HUES6 (cell line): ENCODE results near the gene SWT1.

Experiments used
- H3K27ac ChIP-seq: 2 replicates; pipeline ENCODE4 v1.7.0; 2013; ENCODE audit warnings: low read depth, mild to moderate bottlenecking, low read length, inconsistent platforms
- H3K27me3 ChIP-seq: 2 replicates; pipeline ENCODE4 v1.6.1; 2013; ENCODE audit warnings: low read length; ENCODE audit not compliant: control insufficient read depth, insufficient read depth
- H3K36me3 ChIP-seq: 2 replicates; pipeline ENCODE4 v1.6.1; 2013; ENCODE audit warnings: low read length; ENCODE audit not compliant: control insufficient read depth, insufficient read depth
- H3K4me1 ChIP-seq: 2 replicates; pipeline ENCODE4 v1.6.1; 2013; ENCODE audit warnings: low read length; ENCODE audit not compliant: control insufficient read depth, insufficient read depth
- H3K4me3 ChIP-seq: 2 replicates; pipeline ENCODE4 v1.5.1; 2013; ENCODE audit warnings: low read depth, low read length
- H3K9ac ChIP-seq: one replicate; pipeline ENCODE4 v1.6.1; 2013; ENCODE audit warnings: mild to moderate bottlenecking, low read length
- H3K9me3 ChIP-seq: 2 replicates; pipeline ENCODE4 v1.6.1; 2013; ENCODE audit warnings: low read depth, low read length; ENCODE audit not compliant: control insufficient read depth, insufficient read depth

The SWT1 gene, protein sequence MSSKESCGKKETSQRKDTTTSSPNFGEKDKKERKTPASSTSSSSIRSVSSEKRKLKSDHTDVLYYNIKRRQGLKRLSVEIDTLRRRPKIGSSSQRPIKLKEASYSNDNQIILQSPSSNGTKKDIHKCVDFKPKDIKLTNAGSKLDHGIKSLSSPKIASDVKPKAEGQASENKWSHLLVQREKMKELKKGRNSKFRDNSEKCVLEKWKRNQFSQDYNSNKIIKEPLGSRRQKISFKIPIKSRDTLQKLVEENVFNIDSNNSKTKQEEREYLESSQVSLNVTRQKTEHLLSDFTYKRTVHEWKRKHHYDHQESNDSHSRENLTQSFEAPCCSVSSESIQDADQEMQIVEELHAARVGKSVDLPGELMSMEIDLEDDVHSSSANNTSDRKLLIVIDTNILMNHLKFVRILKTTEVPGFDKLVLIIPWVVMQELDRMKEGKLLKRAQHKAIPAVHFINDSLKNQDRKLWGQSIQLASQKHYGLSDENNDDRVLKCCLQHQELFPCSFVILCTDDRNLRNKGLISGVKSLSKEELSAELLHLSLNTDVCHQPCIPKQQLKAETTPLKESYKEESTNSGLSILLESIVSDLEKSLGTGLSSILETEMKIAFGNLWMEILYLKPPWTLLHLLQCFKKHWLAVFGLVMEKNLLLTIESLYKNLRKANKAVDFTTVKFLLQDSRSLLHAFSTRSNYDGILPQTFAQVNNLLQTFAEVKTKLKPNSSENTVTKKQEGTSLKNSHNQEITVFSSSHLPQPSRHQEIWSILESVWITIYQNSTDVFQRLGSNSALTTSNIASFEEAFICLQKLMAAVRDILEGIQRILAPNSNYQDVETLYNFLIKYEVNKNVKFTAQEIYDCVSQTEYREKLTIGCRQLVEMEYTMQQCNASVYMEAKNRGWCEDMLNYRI

DNA sequence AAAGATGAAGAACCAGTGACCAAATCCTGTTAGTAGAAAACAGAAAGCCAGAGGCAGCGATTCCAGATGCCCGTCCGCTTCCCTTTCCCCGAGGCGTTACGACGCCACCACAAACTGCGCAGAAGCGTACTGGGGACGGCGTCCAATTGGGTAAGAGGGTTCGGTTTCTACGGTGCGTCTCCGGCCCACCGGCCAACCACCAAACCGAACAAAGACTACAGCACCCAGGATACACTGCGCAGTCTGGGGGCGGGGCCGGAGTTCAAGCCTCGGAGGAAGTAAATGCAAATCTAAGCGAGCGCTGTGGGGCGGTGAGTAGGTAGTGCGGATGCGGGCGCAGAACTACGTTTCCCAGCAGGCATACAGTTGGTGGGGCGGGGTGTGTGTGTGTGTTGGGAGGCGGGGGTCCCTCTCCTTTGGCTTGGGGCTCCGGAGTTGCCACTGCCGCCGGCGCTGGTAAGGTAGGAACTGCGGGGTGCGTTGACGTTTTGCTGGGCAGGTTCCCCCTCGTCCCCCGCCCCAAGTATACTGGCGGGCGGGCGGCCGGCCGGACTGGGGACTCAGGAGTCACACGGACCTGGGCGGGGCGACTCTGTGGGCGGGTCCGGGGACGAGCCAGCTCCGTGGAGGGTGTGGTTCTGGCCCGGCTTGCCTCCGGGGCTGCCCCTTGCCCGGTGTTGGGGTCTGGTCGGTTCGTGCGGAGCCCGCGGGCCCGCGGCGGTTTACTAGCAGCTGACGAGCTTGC, at the start of gene SWT1, which contains the start of gene TRMT1L:
SWT1 (plus strand) TSS at position 314 of the 745 bp plus-strand sequence. CDS start 3,675 bp downstream, outside the sequence.
TRMT1L (minus strand) TSS at position 100 of the 745 bp plus-strand sequence. CDS start 241 bp downstream, outside the sequence.
- Histone ChIP-seq H3K36me3 (no peaks in the 10 kb centered on the region), H3K4me3 (peak within 1 kb of the TSS; percentile 78), H3K27me3 (no peaks in the 10 kb centered on the region), H3K9me3 (no peaks in the 10 kb centered on the region), H3K27ac (peak within 1 kb of the TSS; percentile 80), H3K4me1 (peaks cover 9% of the 10 kb centered on the region; the same call in 1 of the 2 replicates), H3K9ac (peak within 1 kb of the TSS; percentile 85)

GRCh38 chr1:185108321-185108720, 48.6 kb upstream of the SWT1 start:
- H3K9ac ChIP-seq = no peak overlapping the region
- no peak overlapping the region for H3K4me3 ChIP-seq
- H3K27ac ChIP-seq = no peak overlapping the region
- H3K36me3 ChIP-seq = peaks cover 11% of the 10 kb centered on the region
- peaks cover 5% of the 10 kb centered on the region; the same call in 1 of the 2 replicates for H3K9me3 ChIP-seq
- H3K27me3 ChIP-seq = no peaks in the 10 kb centered on the region
- no peaks in the 10 kb centered on the region for H3K4me1 ChIP-seq

GRCh38 chr1:185110145-185110544, 46.8 kb upstream of the SWT1 start:
- no peaks in the 10 kb centered on the region for H3K4me1 ChIP-seq
- no peak overlapping the region for H3K4me3 ChIP-seq
- H3K27ac ChIP-seq = no peak overlapping the region
- no peaks in the 10 kb centered on the region for H3K27me3 ChIP-seq
- H3K36me3 ChIP-seq = no peaks in the 10 kb centered on the region
- H3K9me3 ChIP-seq = peaks cover 5% of the 10 kb centered on the region; the same call in 1 of the 2 replicates
- H3K9ac ChIP-seq = no peak overlapping the region

- H3K4me3 ChIP-seq = no peak overlapping the region
- no peaks in the 10 kb centered on the region for H3K36me3 ChIP-seq
- no peaks in the 10 kb centered on the region for H3K27me3 ChIP-seq
- H3K9me3 ChIP-seq = peaks cover 5% of the 10 kb centered on the region; the same call in 1 of the 2 replicates
- no peak overlapping the region for H3K27ac ChIP-seq
- no peaks in the 10 kb centered on the region for H3K4me1 ChIP-seq
- H3K9ac ChIP-seq = no peak overlapping the region
Observed at GRCh38 chr1:185111873-185112272, 45.1 kb upstream of the SWT1 start.

DNA sequence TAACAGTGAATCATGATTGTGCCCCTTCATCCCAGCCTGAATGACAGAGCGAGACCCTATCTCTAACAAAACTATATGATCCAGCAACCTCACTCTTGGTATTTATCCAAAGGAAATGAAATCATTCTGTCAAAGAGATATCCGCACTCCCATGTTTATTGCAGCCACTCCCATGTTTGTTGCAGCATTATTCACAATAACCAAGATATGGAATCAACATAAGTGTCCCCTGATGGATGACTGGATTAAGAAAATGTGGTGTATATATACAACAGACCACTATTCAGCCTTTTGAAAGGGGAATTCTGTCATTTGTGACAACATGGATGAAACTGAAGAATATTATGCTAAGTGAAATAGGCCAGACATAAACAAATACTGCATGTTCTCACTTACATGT, 44.6 kb upstream of the SWT1 start:
- Histone ChIP-seq H3K4me3 (no peak overlapping the region), H3K9ac (no peak overlapping the region), H3K4me1 (no peaks in the 10 kb centered on the region), H3K36me3 (no peaks in the 10 kb centered on the region), H3K9me3 (peaks cover 5% of the 10 kb centered on the region; the same call in 1 of the 2 replicates), H3K27ac (no peak overlapping the region), H3K27me3 (no peaks in the 10 kb centered on the region)

GRCh38 chr1:185129708-185130107, 27.3 kb upstream of the SWT1 start:
- H3K27me3 ChIP-seq = no peaks in the 10 kb centered on the region
- no peak overlapping the region for H3K4me3 ChIP-seq
- no peak overlapping the region for H3K27ac ChIP-seq
- H3K36me3 ChIP-seq = peaks cover 44% of the 10 kb centered on the region
- no peaks in the 10 kb centered on the region for H3K4me1 ChIP-seq
- H3K9me3 ChIP-seq = peaks cover 4% of the 10 kb centered on the region; the same call in 1 of the 2 replicates
- no peak overlapping the region for H3K9ac ChIP-seq

GRCh38 chr1:185132534-185132933, 24.4 kb upstream of the SWT1 start:
- no peaks in the 10 kb centered on the region for H3K4me1 ChIP-seq
- peaks cover 4% of the 10 kb centered on the region; the same call in 1 of the 2 replicates for H3K9me3 ChIP-seq
- no peak overlapping the region for H3K9ac ChIP-seq
- no peaks in the 10 kb centered on the region for H3K27me3 ChIP-seq
- H3K27ac ChIP-seq = no peak overlapping the region
- H3K36me3 ChIP-seq = peaks cover 47% of the 10 kb centered on the region
- H3K4me3 ChIP-seq = no peak overlapping the region

DNA sequence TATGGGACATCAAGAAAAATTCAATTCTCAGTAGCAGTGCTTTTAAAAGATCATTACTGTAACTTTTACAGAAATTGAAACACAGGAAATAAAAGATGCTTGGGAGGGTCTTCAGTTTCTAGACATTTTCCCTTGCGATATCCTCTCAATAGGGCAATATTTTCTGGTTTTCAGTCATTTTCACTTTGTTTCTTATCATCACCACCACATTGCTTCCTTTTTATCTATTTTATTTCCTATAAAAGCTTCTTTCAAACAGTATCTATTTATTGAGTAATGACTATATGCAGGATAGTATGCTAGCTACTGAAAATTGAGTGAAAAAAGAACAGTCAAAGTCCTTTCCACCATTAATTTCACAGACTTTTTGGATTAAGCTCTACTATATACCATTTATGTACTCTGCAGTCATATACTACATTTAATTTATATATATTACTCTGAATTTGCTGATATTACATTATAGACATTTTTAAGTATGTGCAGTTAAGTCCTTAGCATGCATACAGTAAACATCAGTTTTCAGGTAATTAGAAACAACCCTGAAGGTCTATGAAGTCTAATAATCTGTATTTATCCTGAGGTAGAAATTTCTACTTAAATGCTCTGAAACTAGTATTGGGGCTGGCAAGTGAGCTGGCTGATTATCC, 18.9 kb upstream of the SWT1 start:
- Histone ChIP-seq H3K27ac (no peak overlapping the region), H3K4me3 (no peak overlapping the region), H3K9me3 (no peaks in the 10 kb centered on the region), H3K27me3 (no peaks in the 10 kb centered on the region), H3K9ac (no peak overlapping the region), H3K36me3 (peaks cover 56% of the 10 kb centered on the region), H3K4me1 (no peaks in the 10 kb centered on the region)

- H3K27ac ChIP-seq = no peak overlapping the region
- H3K9ac ChIP-seq = no peak overlapping the region
- peaks cover 51% of the 10 kb centered on the region for H3K36me3 ChIP-seq
- H3K9me3 ChIP-seq = no peaks in the 10 kb centered on the region
- no peak overlapping the region for H3K4me3 ChIP-seq
- no peaks in the 10 kb centered on the region for H3K27me3 ChIP-seq
- H3K4me1 ChIP-seq = no peaks in the 10 kb centered on the region
Observed at GRCh38 chr1:185139246-185139645, 17.7 kb upstream of the SWT1 start.

DNA sequence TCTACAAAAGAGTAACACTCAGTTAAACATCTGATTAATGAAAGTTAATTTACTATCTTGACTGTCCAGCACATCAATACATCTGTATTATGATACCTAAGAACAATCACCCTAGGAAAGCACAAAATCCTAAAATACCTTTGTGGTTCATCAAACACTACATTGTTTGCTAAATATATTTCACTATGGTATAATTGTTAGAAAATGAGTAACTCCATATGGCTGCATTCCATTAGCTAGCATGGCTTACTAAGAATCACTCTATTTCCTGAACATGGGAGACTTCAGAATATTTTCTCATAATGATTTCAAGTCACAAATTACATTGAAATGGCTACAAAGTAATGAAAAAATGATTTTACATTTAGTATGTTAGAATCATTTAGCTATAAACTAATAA, 12.7 kb upstream of the SWT1 start:
- no peak overlapping the region for H3K4me3 ChIP-seq
- H3K27me3 ChIP-seq = no peaks in the 10 kb centered on the region
- H3K9me3 ChIP-seq = no peaks in the 10 kb centered on the region
- H3K36me3 ChIP-seq = peaks cover 65% of the 10 kb centered on the region
- no peaks in the 10 kb centered on the region for H3K4me1 ChIP-seq
- H3K27ac ChIP-seq = no peak overlapping the region
- no peak overlapping the region for H3K9ac ChIP-seq
